HepG2 (cell line): ENCODE data around the gene TTC39B. TPM values are rescaled to one million over a fixed set of nuclear protein-coding genes. Genes with fewer than 3 reads are reported as not detected.

Experiments used
- ATAC-seq: fragments of 200-7000 bp; cut with Tn5 transposase; 3 replicates; pipeline ENCODE4 v1.9.1; 2020; ENCODE audit warnings: mild to moderate bottlenecking, moderate library complexity
- BruUV-seq: library from RNA; stranded (reverse); fragments of 400-500 nt; replicated peaks from 2 replicates; lab custom pipeline; 2021; lab: Mats Ljungman, UMichigan
- CTCF ChIA-PET: fragments of 300-600 bp; formaldehyde crosslinking; extraction: SDS; loops from one replicate; lab custom pipeline; 2021; ENCODE audit warnings: low total read pairs, inconsistent platforms, low intra/inter-chr PET ratio; lab: Yijun Ruan, JAX
- POLR2A ChIA-PET: fragments of 350-600 bp; sonication (Branson Sonifier 250); formaldehyde crosslinking; loops from one replicate; lab custom pipeline; 2020; ENCODE audit warnings: antibody characterized with exemption, inconsistent platforms; lab: Yijun Ruan, JAX
- DNase-seq: peaks from one replicate; pipeline ENCODE4 v3.0.0-alpha.2; 2015; ENCODE audit warnings: low spot score
- FAIRE-seq: peaks from 3 replicates; lab custom pipeline; 2011; peaks lifted over from hg19 to GRCh38; lab: Jason Lieb, UNC
- H2AFZ ChIP-seq: one replicate; pipeline ENCODE4 v1.6.1; 2011; ENCODE audit warnings: low read length, inconsistent platforms
- H3K27ac ChIP-seq: fragments of 300-600 bp; 3 replicates; pipeline ENCODE4 v1.8.0; 2011; ENCODE audit warnings: mixed run types, mild to moderate bottlenecking, mixed read lengths, low read length, inconsistent platforms; ENCODE audit not compliant: insufficient read depth; ENCODE audit errors: extremely low read length
- H3K27me3 ChIP-seq, 2 experiments: fragments of 200-600 bp in 1 of 2; 2 replicates in 1 of 2; 3 replicates in 1 of 2; pipeline versions ENCODE4 v1.6.0 to v1.8.0; 2011; ENCODE audit warnings: low read length in 2 of 2, mild to moderate bottlenecking in 2 of 2, moderate library complexity in 2 of 2, inconsistent platforms in 1 of 2; ENCODE audit not compliant: insufficient read depth in 2 of 2, control insufficient read depth in 1 of 2
- H3K36me3 ChIP-seq, 2 experiments: fragments of 200-600 bp in 1 of 2; replicated peaks in 1 of 2; 2 replicates in 1 of 2; 3 replicates in 1 of 2; pipeline versions ENCODE4 v1.5.1 to v1.8.0; 2011; ENCODE audit warnings: low read length in 2 of 2, inconsistent platforms in 1 of 2; ENCODE audit not compliant: insufficient read depth in 2 of 2, control insufficient read depth in 1 of 2
- H3K4me1 ChIP-seq: 2 replicates; pipeline ENCODE4 v1.5.1; 2012; ENCODE audit warnings: low read length, inconsistent platforms; ENCODE audit not compliant: insufficient read depth
- H3K4me2 ChIP-seq: 2 replicates; pipeline ENCODE4 v1.6.0; 2011; ENCODE audit warnings: low read depth, low read length, inconsistent platforms
- H3K4me3 ChIP-seq, 3 experiments: fragments of 200-600 bp in 1 of 3; sonication (generic), shearing (Covaris generic) in 1 of 3; replicated peaks in 1 of 3; 2 replicates each; pipeline ENCODE4 v1.5.1; 2011 to 2016; ENCODE audit warnings: low read length in 3 of 3, inconsistent platforms in 2 of 3, low read depth in 2 of 3, mild to moderate bottlenecking in 2 of 3, control low read depth in 1 of 3, mixed read lengths in 1 of 3; ENCODE audit not compliant: insufficient read depth in 1 of 3
- H3K79me2 ChIP-seq: one replicate; pipeline ENCODE4 v1.6.1; 2011; ENCODE audit warnings: low read length, inconsistent platforms; ENCODE audit not compliant: insufficient read depth
- H3K9ac ChIP-seq: 2 replicates; pipeline ENCODE4 v1.6.0; 2011; ENCODE audit warnings: mild to moderate bottlenecking, low read depth, low read length, inconsistent platforms; ENCODE audit not compliant: insufficient read depth
- H3K9me3 ChIP-seq: 2 replicates; pipeline ENCODE4 v1.5.1; 2012; ENCODE audit warnings: mild to moderate bottlenecking, low read length
- H4K20me1 ChIP-seq: 2 replicates; pipeline ENCODE4 v1.6.0; 2011; ENCODE audit warnings: inconsistent platforms, mild to moderate bottlenecking, low read length, moderate library complexity; ENCODE audit not compliant: insufficient read depth
- CREB1 ChIP-seq, 2 experiments: fragments of 450-650 bp in 1 of 2; IDR thresholded peaks; 2 replicates each; pipeline ENCODE4 v1.6.1; 2016 to 2017; ENCODE audit warnings: control low read depth in 1 of 2, mild to moderate bottlenecking in 1 of 2, missing compliant biosample characterization in 1 of 2, missing genetic modification characterization in 1 of 2
- E2F2 ChIP-seq: sonication (generic); formaldehyde crosslinking; IDR thresholded peaks from 2 replicates; pipeline ENCODE4 v1.4.0; 2020; ENCODE audit warnings: missing genetic modification reagents, borderline replicate concordance
- HNRNPLL ChIP-seq: fragments of 200-400 bp; formaldehyde crosslinking; IDR thresholded peaks from 2 replicates; pipeline ENCODE4 v1.6.1; 2017; ENCODE audit warnings: mild to moderate bottlenecking, low read depth, low read length; ENCODE audit not compliant: poor library complexity, severe bottlenecking
- MZF1 ChIP-seq: sonication (generic); formaldehyde crosslinking; IDR thresholded peaks from 2 replicates; pipeline ENCODE4 v1.8.1; 2023; ENCODE audit warnings: mild to moderate bottlenecking, missing genetic modification reagents, borderline replicate concordance
- RBM22 ChIP-seq: fragments of 200-400 bp; formaldehyde crosslinking; optimal IDR thresholded peaks from 2 replicates; pipeline ENCODE3; 2017; ENCODE audit warnings: mild to moderate bottlenecking, low read length, moderate library complexity
- SMYD3 ChIP-seq: sonication (generic); formaldehyde crosslinking; IDR thresholded peaks from 2 replicates; pipeline ENCODE4 v1.8.1; 2023; ENCODE audit warnings: mild to moderate bottlenecking, missing genetic modification reagents
- SP1 ChIP-seq, 2 experiments: fragments of 450-650 bp in 1 of 2; sonication (generic) in 1 of 2; formaldehyde crosslinking in 1 of 2; IDR thresholded peaks; 2 replicates each; pipeline versions ENCODE4 v1.4.0 to v1.6.1; 2016 to 2020; ENCODE audit warnings: missing genetic modification reagents in 1 of 2
- ZNF230 ChIP-seq: sonication (generic); formaldehyde crosslinking; IDR thresholded peaks from 2 replicates; pipeline ENCODE4 v1.4.0; 2020; ENCODE audit warnings: mild to moderate bottlenecking, missing genetic modification reagents
- ZNF264 ChIP-seq: sonication (generic); formaldehyde crosslinking; IDR thresholded peaks from 2 replicates; pipeline ENCODE4 v1.4.0; 2020; ENCODE audit warnings: missing genetic modification reagents
- ZNF382 ChIP-seq: sonication (generic); formaldehyde crosslinking; IDR thresholded peaks from 2 replicates; pipeline ENCODE4 v1.5.0; 2020; ENCODE audit warnings: missing genetic modification reagents, mild to moderate bottlenecking, borderline replicate concordance
- ZNF776 ChIP-seq: sonication (generic); formaldehyde crosslinking; IDR thresholded peaks from 2 replicates; pipeline ENCODE4 v1.4.0; 2020; ENCODE audit warnings: mild to moderate bottlenecking, missing genetic modification reagents
- whole genome bisulfite sequencing: methylation state at CpG from one replicate; pipeline ENCODE4 v1.1.6; 2017; ENCODE audit warnings: low lambda C conversion rate; 5-methylcytosine and 5-hydroxymethylcytosine counted together
- in situ Hi-C: cut with HindIII; loops from 2 replicates; pipeline ENCODE4 v1.10.0; 2017; ENCODE audit warnings: low pct_unique_long_range_greater_than_20kb; ENCODE audit not compliant: extremely low pct_ligation_motif_present
- intact Hi-C: fragments of 100-400 bp; cut with micrococcal nuclease; formaldehyde crosslinking; loops from one replicate; pipeline ENCODE4 v1.10.0; 2022; ENCODE audit not compliant: unreplicated experiment
- polyA plus RNA-seq, 8 experiments: library from polyadenylated mRNA; depleted of rRNA in 3 of 8; stranded (reverse) in 7 of 8; unstranded in 1 of 8; fragments of >200 nt; fragmentation: Illumina TruSeq in 4 of 8; extraction: Trizol in 4 of 8; gene quantifications; 2 replicates each; pipeline versions ENCODE4 v1.2.1 to v1.2.3, GENCODE V29; 2011 to 2016; ENCODE audit warnings: low read depth in 4 of 8, missing spikeins in 1 of 8, mixed read lengths in 1 of 8; ENCODE audit not compliant: insufficient read depth in 1 of 8
- total RNA-seq, 5 experiments: library from RNA; depleted of rRNA; stranded (reverse); fragments of >200 nt; fragmentation: Illumina TruSeq; extraction: Trizol; gene quantifications; 2 replicates each; pipeline ENCODE4 v1.2.3, GENCODE V29; 2016; ENCODE audit warnings: low read depth in 1 of 5

The TTC39B gene
- total and polyA plus RNA-seq, 2 of the 13 experiments (the other 11 are each of a cell fraction or from before 2014, with no cell fraction given): 14.3 to 19.4 TPM

GRCh38 chr9:15218994-15219393, 88.0 kb downstream of the TTC39B start:
- Histone ChIP-seq H3K36me3 (peaks cover 3 to 18% of the 10 kb centered on the region in 2 experiments; a peak in 4 of 5 replicates), H2AFZ (no peak overlapping the region), H3K9me3 (no peaks in the 10 kb centered on the region), H4K20me1 (no peaks in the 10 kb centered on the region), H3K9ac (no peak overlapping the region), H3K27ac (no peak overlapping the region), H3K4me2 (no peak overlapping the region), H3K4me3 (no peak overlapping the region), H3K4me1 (no peaks in the 10 kb centered on the region), H3K79me2 (no peaks in the 10 kb centered on the region), H3K27me3 (no peaks in the 10 kb centered on the region)
- in situ Hi-C loops: loop anchor here (25.0 kb wide), 1 partner anchor 393 kb away; no protein-coding TSS in a partner anchor
- intact Hi-C loops: no loop called here
- CTCF ChIA-PET: no interaction called here
- TF ChIP-seq ZNF776 (CRISPR knock-in tag) (no peak), E2F2 (CRISPR knock-in tag) (no peak), ZNF264 (CRISPR knock-in tag) (no peak), CREB1 (IDR thresholded peaks at IDR 0.05) (no peak), CREB1 (CRISPR knock-in tag; IDR thresholded peaks at IDR 0.05) (no peak), SMYD3 (no peak), MZF1 (CRISPR knock-in tag) (no peak), HNRNPLL (no peak)
- ATAC-seq (no peak), FAIRE-seq (no peak), DNase-seq (no peak)
- POLR2A ChIA-PET: no interaction called here
- BruUV-seq: no TSS peak

GRCh38 chr9:15213249-15213648, 93.8 kb downstream of the TTC39B start:
- FAIRE-seq: no peak
- no peak for ATAC-seq
- Histone ChIP-seq H3K79me2 (no peaks in the 10 kb centered on the region), H3K9me3 (no peaks in the 10 kb centered on the region), H3K9ac (no peak overlapping the region), H3K36me3 (peaks cover 1 to 20% of the 10 kb centered on the region in 2 experiments; a peak in 3 of 5 replicates), H3K4me1 (peaks cover 24% of the 10 kb centered on the region), H2AFZ (no peak overlapping the region), H3K27me3 (no peaks in the 10 kb centered on the region), H4K20me1 (no peaks in the 10 kb centered on the region), H3K4me3 (no peak overlapping the region), H3K4me2 (no peak overlapping the region)
- DNase-seq: no peak
- in situ Hi-C loops (loop anchor here (25.0 kb wide), 1 partner anchor 399 kb away; no protein-coding TSS in a partner anchor), intact Hi-C loops (loop anchor here (5.0 kb wide), 1 partner anchor 394 kb away; no protein-coding TSS in a partner anchor)
- BruUV-seq: no TSS peak
- ChIA-PET POLR2A (no interaction called here), CTCF (no interaction called here)
- WGBS: 64% methylated on average over 5 of the region's 5 CpGs
- TF ChIP-seq ZNF230 (CRISPR knock-in tag) (no peak), RBM22 (no peak), SP1 (IDR thresholded peaks at IDR 0.05) (no peak), SP1 (CRISPR knock-in tag; IDR thresholded peaks at IDR 0.05) (no peak), ZNF382 (no peak)
- TF ChIP-seq, all 625 proteins: peak for 0
- no peak overlapping the region for H3K27ac ChIP-seq
